ENCODE measurements around the gene NID2.

Gene NID2

GRCh38 chr14:52077256-52077979 lies 8.6 kb upstream of the NID2 start:
- no peaks in the 10 kb centered on the region for H3K9me3 Mint-ChIP-seq
- no peaks in the 10 kb centered on the region for H3K36me3 Mint-ChIP-seq (ENCODE audit: insufficient read depth)
- H3K27ac Mint-ChIP-seq, result no peak overlapping the region
- no peak for ATAC-seq (replicated peaks)
- DNase-seq, result no peak
- H3K27me3 Mint-ChIP-seq, result peaks cover 7 to 13% of the 10 kb centered on the region in 2 donors
- H3K4me3 Mint-ChIP-seq, result no peak overlapping the region
- peaks cover 0 to 2% of the 10 kb centered on the region in 2 donors for H3K4me1 Mint-ChIP-seq (ENCODE audit: low read depth in 2 of 2)

- Mint-ChIP-seq H3K36me3 (ENCODE audit: insufficient read depth) (no peaks in the 10 kb centered on the region), H3K27me3 (peaks cover 7 to 13% of the 10 kb centered on the region in 2 donors), H3K4me1 (ENCODE audit: low read depth in 2 of 2) (peaks cover 0 to 2% of the 10 kb centered on the region in 2 donors), H3K9me3 (no peaks in the 10 kb centered on the region), H3K4me3 (no peak overlapping the region), H3K27ac (no peak overlapping the region)
- DNase-seq (no peak), ATAC-seq (replicated peaks) (no peak)
Measured at GRCh38 chr14:52076334-52076733, 7.5 kb upstream of the NID2 start.

GRCh38 chr14:52075371-52075770 lies 6.5 kb upstream of the NID2 start:
- Mint-ChIP-seq H3K4me1 (ENCODE audit: low read depth in 2 of 2) (peaks cover 0 to 2% of the 10 kb centered on the region in 2 donors), H3K4me3 (no peak overlapping the region), H3K9me3 (no peaks in the 10 kb centered on the region), H3K27ac (no peak overlapping the region), H3K27me3 (peaks cover 7 to 13% of the 10 kb centered on the region in 2 donors), H3K36me3 (ENCODE audit: insufficient read depth) (no peaks in the 10 kb centered on the region)
- ATAC-seq (replicated peaks), result no peak
- no peak for DNase-seq

- H3K27me3 Mint-ChIP-seq, result peaks cover 0 to 5% of the 10 kb centered on the region in 2 donors
- no peaks in the 10 kb centered on the region for H3K36me3 Mint-ChIP-seq (ENCODE audit: insufficient read depth)
- ATAC-seq (replicated peaks) (no peak), DNase-seq (no peak)
- H3K27ac Mint-ChIP-seq, result no peak overlapping the region
- peaks cover 0 to 10% of the 10 kb centered on the region in 2 donors for H3K4me1 Mint-ChIP-seq (ENCODE audit: low read depth in 2 of 2)
- H3K4me3 Mint-ChIP-seq, result no peak overlapping the region
- H3K9me3 Mint-ChIP-seq, result no peaks in the 10 kb centered on the region
Measured at GRCh38 chr14:52073251-52073650, 4.4 kb upstream of the NID2 start.

GRCh38 chr14:52072266-52072780 lies 3.5 kb upstream of the NID2 start:
- no peak for DNase-seq
- no peak overlapping the region for H3K4me3 Mint-ChIP-seq
- H3K36me3 Mint-ChIP-seq (ENCODE audit: insufficient read depth), result no peaks in the 10 kb centered on the region
- H3K27me3 Mint-ChIP-seq, result peaks cover 6 to 14% of the 10 kb centered on the region in 2 donors
- H3K4me1 Mint-ChIP-seq (ENCODE audit: low read depth in 2 of 2), result peaks cover 6 to 17% of the 10 kb centered on the region in 2 donors
- no peaks in the 10 kb centered on the region for H3K9me3 Mint-ChIP-seq
- ATAC-seq (replicated peaks), result no peak
- no peak overlapping the region for H3K27ac Mint-ChIP-seq

- Mint-ChIP-seq H3K36me3 (ENCODE audit: insufficient read depth) (no peaks in the 10 kb centered on the region), H3K4me1 (ENCODE audit: low read depth in 2 of 2) (peaks cover 6 to 17% of the 10 kb centered on the region in 2 donors), H3K4me3 (no peak overlapping the region), H3K27me3 (peaks cover 6 to 17% of the 10 kb centered on the region in 2 donors), H3K27ac (no peak overlapping the region), H3K9me3 (no peaks in the 10 kb centered on the region)
- DNase-seq (no peak), ATAC-seq (replicated peaks) (no peak)
Measured at GRCh38 chr14:52071675-52072074, 2.8 kb upstream of the NID2 start.

GRCh38 chr14:52070051-52070431 lies 1.2 kb upstream of the NID2 start:
- H3K9me3 Mint-ChIP-seq, result no peaks in the 10 kb centered on the region
- H3K4me1 Mint-ChIP-seq (ENCODE audit: low read depth in 2 of 2), result peaks cover 6 to 17% of the 10 kb centered on the region in 2 donors
- ATAC-seq (replicated peaks) (no peak), DNase-seq (no peak)
- no peaks in the 10 kb centered on the region for H3K36me3 Mint-ChIP-seq (ENCODE audit: insufficient read depth)
- H3K4me3 Mint-ChIP-seq, result peak overlapping the region; percentile 77 to 84
- H3K27ac Mint-ChIP-seq, result no peak overlapping the region
- H3K27me3 Mint-ChIP-seq, result peaks cover 6 to 17% of the 10 kb centered on the region in 2 donors

GRCh38 chr14:52069307-52070050 lies 620 bp upstream of the NID2 start:
- Mint-ChIP-seq H3K27me3 (peaks cover 6 to 17% of the 10 kb centered on the region in 2 donors), H3K4me3 (peak overlapping the region; percentile 77 to 84)

GRCh38 chr14:52067873-52068614 lies 815 bp downstream of the NID2 start:
- H3K4me1 Mint-ChIP-seq (ENCODE audit: low read depth in 2 of 2), result peaks cover 6 to 16% of the 10 kb centered on the region in 2 donors
- no peaks in the 10 kb centered on the region for H3K36me3 Mint-ChIP-seq (ENCODE audit: insufficient read depth)
- H3K27ac Mint-ChIP-seq, result no peak overlapping the region
- peaks cover 6 to 17% of the 10 kb centered on the region in 2 donors for H3K27me3 Mint-ChIP-seq
- ATAC-seq (replicated peaks) (peak; percentile 32), DNase-seq (peak in 1 of 3 experiments; percentile 3)
- peak overlapping the region; percentile 77 to 84 for H3K4me3 Mint-ChIP-seq
- no peaks in the 10 kb centered on the region for H3K9me3 Mint-ChIP-seq

More at GRCh38 chr14:52069307-52070050, 620 bp upstream of the NID2 start:
- no peaks in the 10 kb centered on the region for H3K36me3 Mint-ChIP-seq (ENCODE audit: insufficient read depth)
- ATAC-seq (replicated peaks), result peak; percentile 58
- H3K4me1 Mint-ChIP-seq (ENCODE audit: low read depth in 2 of 2), result peaks cover 6 to 17% of the 10 kb centered on the region in 2 donors
- no peaks in the 10 kb centered on the region for H3K9me3 Mint-ChIP-seq
- peak in 1 of 3 experiments; percentile 9 for DNase-seq
- H3K27ac Mint-ChIP-seq, result no peak overlapping the region

- no peak for DNase-seq
- ATAC-seq (replicated peaks), result no peak
- Mint-ChIP-seq H3K27ac (no peak overlapping the region), H3K4me1 (ENCODE audit: low read depth in 2 of 2) (peaks cover 6 to 11% of the 10 kb centered on the region in 2 donors), H3K9me3 (no peaks in the 10 kb centered on the region), H3K36me3 (ENCODE audit: insufficient read depth) (no peaks in the 10 kb centered on the region), H3K4me3 (no peak overlapping the region), H3K27me3 (peaks cover 10 to 29% of the 10 kb centered on the region in 2 donors)
Measured at GRCh38 chr14:52064174-52064573, 4.7 kb downstream of the NID2 start.

- Mint-ChIP-seq H3K27ac (no peak overlapping the region), H3K9me3 (no peaks in the 10 kb centered on the region), H3K36me3 (ENCODE audit: insufficient read depth) (no peaks in the 10 kb centered on the region), H3K4me1 (ENCODE audit: low read depth in 2 of 2) (peaks cover 6 to 7% of the 10 kb centered on the region in 2 donors), H3K4me3 (no peak overlapping the region), H3K27me3 (peaks cover 10 to 30% of the 10 kb centered on the region in 2 donors)
- ATAC-seq (replicated peaks) (no peak), DNase-seq (no peak)
Measured at GRCh38 chr14:52063052-52063462, 5.8 kb downstream of the NID2 start.

GRCh38 chr14:52061890-52062289 lies 7.0 kb downstream of the NID2 start:
- no peak overlapping the region for H3K27ac Mint-ChIP-seq
- peaks cover 4 to 20% of the 10 kb centered on the region in 2 donors for H3K27me3 Mint-ChIP-seq
- no peaks in the 10 kb centered on the region for H3K9me3 Mint-ChIP-seq
- H3K4me3 Mint-ChIP-seq, result no peak overlapping the region
- H3K36me3 Mint-ChIP-seq (ENCODE audit: insufficient read depth), result no peaks in the 10 kb centered on the region
- ATAC-seq (replicated peaks), result no peak
- DNase-seq, result no peak
- H3K4me1 Mint-ChIP-seq (ENCODE audit: low read depth in 2 of 2), result no peaks in the 10 kb centered on the region

GRCh38 chr14:52061390-52061789 lies 7.5 kb downstream of the NID2 start:
- ATAC-seq (replicated peaks) (no peak), DNase-seq (no peak)
- peaks cover 4 to 20% of the 10 kb centered on the region in 2 donors for H3K27me3 Mint-ChIP-seq
- H3K4me1 Mint-ChIP-seq (ENCODE audit: low read depth in 2 of 2), result no peaks in the 10 kb centered on the region
- H3K36me3 Mint-ChIP-seq (ENCODE audit: insufficient read depth), result no peaks in the 10 kb centered on the region
- no peak overlapping the region for H3K27ac Mint-ChIP-seq
- no peaks in the 10 kb centered on the region for H3K9me3 Mint-ChIP-seq
- no peak overlapping the region for H3K4me3 Mint-ChIP-seq
